Stomach smooth muscle (tissue), 2 donors: ENCODE measurements around the gene PCP2.
"Not testable (repeated sequence)": the region's sequence is repeated elsewhere in the genome, so short reads cannot be mapped to it uniquely, and the experiment has no call there.

Source experiments
- H3K27ac ChIP-seq: one replicate; pipeline ENCODE4 v1.7.0; 2013; ENCODE audit warnings: mild to moderate bottlenecking, low read length, inconsistent platforms
- H3K27me3 ChIP-seq, 2 donors: one replicate each; pipeline ENCODE4 v1.7.0; 2013; ENCODE audit warnings: low read length in 2 of 2; ENCODE audit not compliant: insufficient read depth in 2 of 2, control insufficient read depth in 1 of 2
- H3K36me3 ChIP-seq, 2 donors: one replicate each; pipeline ENCODE4 v1.7.0; 2013; ENCODE audit warnings: low read length in 2 of 2; ENCODE audit not compliant: control insufficient read depth in 2 of 2, insufficient read depth in 2 of 2
- H3K4me1 ChIP-seq: one replicate; pipeline ENCODE4 v1.7.0; 2013; ENCODE audit warnings: low read length; ENCODE audit not compliant: control insufficient read depth, insufficient read depth
- H3K4me3 ChIP-seq, 2 donors: one replicate each; pipeline ENCODE4 v1.7.0; 2013; ENCODE audit warnings: low read length in 2 of 2
- H3K9ac ChIP-seq, 2 donors: one replicate each; pipeline ENCODE4 v1.7.0; 2013; ENCODE audit warnings: low read length in 2 of 2, mild to moderate bottlenecking in 1 of 2
- H3K9me3 ChIP-seq, 2 donors: one replicate each; pipeline ENCODE4 v1.7.0; 2013; ENCODE audit warnings: low read length in 2 of 2; ENCODE audit not compliant: control insufficient read depth in 2 of 2
- donor health status: healthy.
- donor health status: Pancreatic carcinoma.

Gene PCP2

DNA sequence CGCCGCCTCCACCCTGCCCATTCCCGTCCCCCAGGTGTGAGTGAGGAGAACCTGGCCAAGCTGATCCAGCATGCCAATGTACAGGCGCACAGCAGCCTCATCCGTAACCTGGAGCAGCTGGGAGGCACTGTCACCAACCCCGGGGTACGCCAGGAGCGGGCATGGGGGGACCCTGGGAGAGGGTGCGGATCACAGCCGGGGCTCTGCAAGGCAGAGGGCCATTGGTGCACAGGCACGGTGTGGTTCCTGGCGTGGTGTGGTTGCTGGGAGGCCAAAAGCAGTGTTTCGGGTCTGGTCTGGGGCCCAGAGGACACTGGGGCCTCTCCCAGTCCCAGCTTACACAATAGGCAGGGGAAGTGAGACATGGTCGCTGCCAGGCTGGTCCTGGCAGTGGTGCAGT is 11.6 kb upstream of the PCP2 start:
- Histone ChIP-seq H3K4me3 (no peak overlapping the region), H3K27ac (no peak overlapping the region), H3K27me3 (peaks cover 5 to 15% of the 10 kb centered on the region in 2 donors), H3K4me1 (no peaks in the 10 kb centered on the region), H3K36me3 (no peaks in the 10 kb centered on the region), H3K9ac (no peak overlapping the region), H3K9me3 (no peaks in the 10 kb centered on the region)

GRCh38 chr19:7644550-7644877 is 11.0 kb upstream of the PCP2 start:
- no peaks in the 10 kb centered on the region for H3K4me1 ChIP-seq
- H3K36me3 ChIP-seq: no peaks in the 10 kb centered on the region
- H3K9me3 ChIP-seq: no peaks in the 10 kb centered on the region
- no peak overlapping the region for H3K4me3 ChIP-seq
- H3K9ac ChIP-seq: no peak overlapping the region
- H3K27me3 ChIP-seq: peaks cover 5 to 19% of the 10 kb centered on the region in 2 donors
- no peak overlapping the region for H3K27ac ChIP-seq

- not testable (repeated sequence) for H3K36me3 ChIP-seq, H3K9me3 ChIP-seq, H3K4me1 ChIP-seq, H3K27ac ChIP-seq, H3K4me3 ChIP-seq, H3K9ac ChIP-seq
- peaks cover 9 to 21% of the 10 kb centered on the region in 2 donors for H3K27me3 ChIP-seq
These were observed 10.4 kb upstream of the PCP2 start for GRCh38 chr19:7643629-7644549.

GRCh38 chr19:7643031-7643415 is 9.5 kb upstream of the PCP2 start:
- peaks cover 16 to 23% of the 10 kb centered on the region in 2 donors for H3K27me3 ChIP-seq
- H3K9me3 ChIP-seq: no peaks in the 10 kb centered on the region
- H3K4me1 ChIP-seq: no peaks in the 10 kb centered on the region
- H3K36me3 ChIP-seq: no peaks in the 10 kb centered on the region
- H3K9ac ChIP-seq: no peak overlapping the region
- H3K27ac ChIP-seq: no peak overlapping the region
- no peak overlapping the region for H3K4me3 ChIP-seq

GRCh38 chr19:7642295-7643030 is 8.9 kb upstream of the PCP2 start:
- Histone ChIP-seq H3K36me3 (no peaks in the 10 kb centered on the region), H3K9ac (no peak overlapping the region), H3K27me3 (peaks cover 21 to 26% of the 10 kb centered on the region in 2 donors), H3K4me3 (no peak overlapping the region), H3K9me3 (no peaks in the 10 kb centered on the region), H3K27ac (no peak overlapping the region), H3K4me1 (no peaks in the 10 kb centered on the region)

DNA sequence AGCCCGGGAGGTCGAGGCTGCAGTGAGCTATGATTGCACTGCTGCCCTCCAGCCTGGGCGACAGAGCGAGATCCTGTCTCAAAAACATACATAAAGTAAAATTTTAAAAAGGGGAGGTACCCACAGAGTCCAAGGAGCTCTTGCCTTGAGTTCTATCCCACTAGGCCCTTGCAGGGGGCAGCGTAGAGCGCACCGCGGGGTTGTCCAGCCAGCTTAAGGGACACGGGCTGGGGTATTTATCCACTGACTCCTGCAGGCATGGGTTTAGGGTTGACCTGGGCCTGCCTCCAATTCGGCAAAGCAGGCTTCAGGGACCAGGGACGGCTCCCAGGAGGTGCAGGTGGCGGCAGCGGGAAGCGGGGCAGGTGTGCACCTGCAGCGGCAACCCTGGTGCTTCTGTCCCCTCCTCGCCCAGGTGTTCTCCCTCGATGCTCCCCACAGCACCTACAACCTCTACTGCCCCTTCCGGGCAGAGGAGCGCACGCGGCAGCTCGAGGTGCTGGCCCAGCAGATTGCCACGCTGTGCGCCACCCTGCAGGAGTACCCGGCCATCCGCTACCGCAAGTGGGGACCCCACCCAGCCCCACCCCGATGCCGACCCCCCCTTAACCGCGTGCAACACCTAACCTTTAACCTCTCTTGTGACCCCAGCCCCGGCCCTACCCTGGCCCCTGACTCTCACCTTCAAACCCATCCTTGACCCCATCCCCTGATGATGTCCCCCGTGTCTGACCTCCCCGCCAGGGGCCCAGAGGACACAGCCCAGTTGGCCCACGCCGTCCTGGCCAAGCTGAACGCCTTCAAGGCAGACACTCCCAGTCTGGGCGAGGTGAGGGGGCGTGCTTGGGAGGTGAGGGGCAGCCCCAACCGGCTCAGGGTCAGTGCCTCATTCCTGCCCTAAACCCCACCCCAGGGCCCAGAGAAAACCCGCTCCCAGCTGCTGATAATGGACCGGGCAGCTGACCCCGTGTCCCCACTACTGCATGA is 8.1 kb upstream of the PCP2 start:
- Histone ChIP-seq H3K4me1 (no peaks in the 10 kb centered on the region), H3K9ac (no peak overlapping the region), H3K36me3 (no peaks in the 10 kb centered on the region), H3K4me3 (no peak overlapping the region), H3K27me3 (peaks cover 26 to 28% of the 10 kb centered on the region in 2 donors), H3K9me3 (no peaks in the 10 kb centered on the region), H3K27ac (no peak overlapping the region)

- H3K9ac ChIP-seq: no peak overlapping the region
- H3K27me3 ChIP-seq: peaks cover 28 to 29% of the 10 kb centered on the region in 2 donors
- H3K4me1 ChIP-seq: no peaks in the 10 kb centered on the region
- no peaks in the 10 kb centered on the region for H3K9me3 ChIP-seq
- H3K27ac ChIP-seq: no peak overlapping the region
- H3K36me3 ChIP-seq: no peaks in the 10 kb centered on the region
- H3K4me3 ChIP-seq: no peak overlapping the region
These were observed 7.3 kb upstream of the PCP2 start for GRCh38 chr19:7640803-7641202.

DNA sequence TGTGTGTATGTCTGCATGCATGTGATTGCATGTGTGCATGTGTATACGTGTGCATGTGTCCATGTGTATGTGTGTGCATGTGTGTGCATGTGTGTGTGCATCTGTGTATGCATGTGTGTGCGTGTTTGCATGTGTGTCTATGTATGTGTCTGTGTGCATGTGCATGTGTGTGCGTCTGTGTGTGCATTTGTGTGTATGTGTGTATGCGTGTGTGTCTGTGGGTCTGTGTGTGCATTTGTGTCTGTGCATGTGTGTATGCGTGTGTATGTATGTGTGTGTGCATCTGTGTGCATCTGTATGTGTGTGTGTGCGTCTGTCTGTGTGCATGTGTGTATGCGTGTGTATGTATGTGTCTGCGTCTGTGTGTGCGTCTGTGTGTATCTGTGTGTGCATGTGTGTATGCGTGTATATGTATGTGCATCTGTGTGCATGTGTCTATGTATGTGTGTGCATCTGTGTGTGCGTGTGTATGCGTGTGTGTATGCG is 6.4 kb upstream of the PCP2 start:
- H3K9ac ChIP-seq: no peak overlapping the region
- H3K36me3 ChIP-seq: no peaks in the 10 kb centered on the region
- H3K4me1 ChIP-seq: no peaks in the 10 kb centered on the region
- H3K27me3 ChIP-seq: peaks cover 27 to 33% of the 10 kb centered on the region in 2 donors
- no peak overlapping the region for H3K4me3 ChIP-seq
- no peak overlapping the region for H3K27ac ChIP-seq
- no peaks in the 10 kb centered on the region for H3K9me3 ChIP-seq

DNA sequence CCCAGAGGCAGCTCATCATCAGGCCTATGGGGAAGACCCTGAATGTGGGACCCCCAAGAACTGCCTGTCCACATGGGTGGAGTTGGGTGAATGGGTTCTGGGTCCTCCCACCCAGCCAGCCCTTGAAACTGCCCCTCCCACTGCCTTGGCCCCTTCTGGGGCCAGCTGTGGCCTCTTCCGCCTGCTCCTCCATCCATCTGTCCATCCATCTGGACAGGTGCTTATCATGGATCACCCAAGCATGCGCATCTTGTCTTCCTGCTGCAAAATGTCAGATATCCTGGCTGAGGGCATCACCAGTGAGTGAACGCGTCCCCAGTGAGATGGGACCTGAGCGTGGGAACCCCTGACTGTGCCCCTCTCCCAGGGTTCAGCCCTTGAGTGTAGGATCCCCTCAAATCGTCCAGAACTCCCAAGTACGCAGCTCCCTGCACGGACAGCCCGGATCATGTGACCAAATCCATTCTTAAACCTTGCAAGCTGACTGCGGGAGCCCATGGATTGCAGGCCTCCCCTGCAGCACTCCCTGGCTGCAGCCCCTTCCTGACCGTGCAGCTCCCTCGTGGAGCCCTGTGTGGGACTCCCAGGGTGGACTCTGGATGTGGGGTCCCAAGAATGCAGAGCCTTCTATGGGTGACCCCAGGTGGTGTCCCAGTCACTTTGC is 5.4 kb upstream of the PCP2 start:
- H3K27me3 ChIP-seq: peaks cover 24 to 33% of the 10 kb centered on the region in 2 donors
- no peak overlapping the region for H3K27ac ChIP-seq

More for the DNA sequence above, 5.4 kb upstream of the PCP2 start:
- Histone ChIP-seq H3K9me3 (no peaks in the 10 kb centered on the region), H3K4me3 (no peak overlapping the region), H3K4me1 (no peaks in the 10 kb centered on the region), H3K36me3 (no peaks in the 10 kb centered on the region), H3K9ac (no peak overlapping the region)
